CD14-positive monocyte (primary cell): ENCODE measurements around the gene CCDC40. TPM values are rescaled to one million over a fixed set of nuclear protein-coding genes. Genes with fewer than 3 reads are reported as not detected.
"Not testable (repeated sequence)": the region's sequence is repeated elsewhere in the genome, so short reads cannot be mapped to it uniquely, and the experiment has no call there.

Experiments
- DNase-seq, 3 donors: peaks; one replicate each; pipeline ENCODE4 v3.0.0-alpha.2; 2011 to 2022
- H2AFZ ChIP-seq: 2 replicates; pipeline ENCODE4 v1.6.0; 2012; ENCODE audit warnings: mild to moderate bottlenecking, low read depth, low read length, inconsistent platforms; ENCODE audit not compliant: insufficient read depth, poor library complexity, severe bottlenecking
- H3K27ac ChIP-seq, 2 donors: 1 replicate in 1 of 2; 2 replicates in 1 of 2; pipeline ENCODE4 v1.5.1; 2012 to 2013; ENCODE audit warnings: low read length in 2 of 2, control low read depth in 1 of 2, inconsistent platforms in 1 of 2, low read depth in 1 of 2, mild to moderate bottlenecking in 1 of 2
- H3K27me3 ChIP-seq, 2 donors: one replicate each; pipeline versions ENCODE4 v1.6.0 to v1.6.1; 2011 to 2013; ENCODE audit warnings: low read length in 2 of 2; ENCODE audit not compliant: control insufficient read depth in 2 of 2, insufficient read depth in 2 of 2
- H3K36me3 ChIP-seq, 2 donors: replicated peaks in 1 of 2; 1 replicate in 1 of 2; 2 replicates in 1 of 2; pipeline versions ENCODE4 v1.5.1 to v1.6.1; 2012 to 2013; ENCODE audit warnings: low read length in 2 of 2, control low read depth in 1 of 2, inconsistent platforms in 1 of 2, mild to moderate bottlenecking in 1 of 2; ENCODE audit not compliant: insufficient read depth in 2 of 2, control insufficient read depth in 1 of 2
- H3K4me1 ChIP-seq, 2 donors: 1 replicate in 1 of 2; 2 replicates in 1 of 2; pipeline versions ENCODE4 v1.5.1 to v1.6.1; 2012 to 2013; ENCODE audit warnings: low read length in 2 of 2, control low read depth in 1 of 2, inconsistent platforms in 1 of 2, mild to moderate bottlenecking in 1 of 2, moderate library complexity in 1 of 2; ENCODE audit not compliant: insufficient read depth in 2 of 2, control insufficient read depth in 1 of 2
- H3K4me2 ChIP-seq: replicated peaks from 2 replicates; pipeline ENCODE3; 2012; ENCODE audit warnings: low read length, moderate library complexity, mild to moderate bottlenecking; ENCODE audit not compliant: poor library complexity, severe bottlenecking; ENCODE audit errors: extremely low read depth
- H3K4me3 ChIP-seq, 3 experiments: fragments of 200-600 bp in 1 of 3; sonication (generic) in 1 of 3; replicated peaks in 1 of 3; 1 replicate in 2 of 3; 2 replicates in 1 of 3; pipeline ENCODE4 v1.5.1; 2011 to 2013; ENCODE audit warnings: low read length in 3 of 3, mild to moderate bottlenecking in 3 of 3, control low read depth in 2 of 3, low read depth in 2 of 3, inconsistent platforms in 1 of 3, moderate library complexity in 1 of 3
- H3K79me2 ChIP-seq: 2 replicates; pipeline ENCODE4 v1.6.0; 2012; ENCODE audit warnings: mild to moderate bottlenecking, control low read depth, inconsistent platforms, low read length, moderate library complexity; ENCODE audit not compliant: insufficient read depth
- H3K9ac ChIP-seq: 2 replicates; pipeline ENCODE4 v1.6.0; 2017; ENCODE audit warnings: low read length, mild to moderate bottlenecking; ENCODE audit not compliant: insufficient read depth, poor library complexity, severe bottlenecking
- H3K9me3 ChIP-seq, 2 donors: replicated peaks in 1 of 2; 1 replicate in 1 of 2; 2 replicates in 1 of 2; pipeline versions ENCODE4 v1.5.1 to v1.6.1; 2012 to 2013; ENCODE audit warnings: low read length in 2 of 2, control low read depth in 1 of 2; ENCODE audit not compliant: control insufficient read depth in 1 of 2, insufficient read depth in 1 of 2
- H4K20me1 ChIP-seq: 2 replicates; pipeline ENCODE4 v1.6.0; 2012; ENCODE audit warnings: mild to moderate bottlenecking, low read length, control low read depth, moderate library complexity; ENCODE audit not compliant: insufficient read depth
- H3K27ac Mint-ChIP-seq, 7 donors: one replicate each; pipeline ENCODE4 v1.8.0; 2020; ENCODE audit warnings: mild to moderate bottlenecking in 7 of 7, mixed read lengths in 7 of 7, moderate library complexity in 6 of 7, inconsistent platforms in 2 of 7
- H3K27me3 Mint-ChIP-seq, 3 donors: one replicate each; pipeline ENCODE4 v1.8.0; 2021 to 2022; ENCODE audit warnings: low read depth in 3 of 3, mild to moderate bottlenecking in 3 of 3, mixed read lengths in 3 of 3, moderate library complexity in 3 of 3, inconsistent platforms in 1 of 3
- H3K36me3 Mint-ChIP-seq, 2 donors: one replicate each; pipeline ENCODE4 v1.8.0; 2020; ENCODE audit warnings: mixed read lengths in 2 of 2, inconsistent platforms in 1 of 2, mild to moderate bottlenecking in 1 of 2
- H3K4me1 Mint-ChIP-seq: one replicate; pipeline ENCODE4 v1.8.0; 2020; ENCODE audit warnings: mild to moderate bottlenecking, mixed read lengths
- H3K4me3 Mint-ChIP-seq, 2 donors: one replicate each; pipeline ENCODE4 v1.8.0; 2020; ENCODE audit warnings: mild to moderate bottlenecking in 2 of 2, mixed read lengths in 2 of 2, moderate library complexity in 1 of 2
- H3K9me3 Mint-ChIP-seq, 7 donors: one replicate each; pipeline ENCODE4 v1.8.0; 2020 to 2022; ENCODE audit warnings: mixed read lengths in 7 of 7, mild to moderate bottlenecking in 6 of 7, moderate library complexity in 6 of 7, inconsistent platforms in 2 of 7
- CTCF ChIP-seq: fragments of 200-600 bp; IDR thresholded peaks from one replicate; pipeline ENCODE4 v1.8.0; 2022; ENCODE audit warnings: antibody characterized with exemption, mild to moderate bottlenecking
- WGBS: methylation state at CpG from one replicate; pipeline ENCODE4 v1.1.5; 2013; ENCODE audit warnings: missing lambda C conversion rate; ENCODE audit not compliant: insufficient coverage; 5-methylcytosine and 5-hydroxymethylcytosine counted together
- intact Hi-C, 2 donors: fragments of 100-400 bp; cut with micrococcal nuclease; formaldehyde crosslinking; loops; one replicate each; pipeline versions ENCODE4 v1.15.0 to v1.15.1; 2023
- polyA plus RNA-seq, 3 donors: library from polyadenylated mRNA; depleted of rRNA in 1 of 3; unstranded in 2 of 3; stranded (reverse) in 1 of 3; fragments of 300-500 nt in 2 of 3; fragments of >200 nt in 1 of 3; fragmentation: Illumina TruSeq in 2 of 3; gene quantifications; 1 replicate in 2 of 3; 2 replicates in 1 of 3; pipeline ENCODE4 v1.2.3, GENCODE V29; 2012 to 2021

Gene CCDC40
- polyA plus RNA-seq, 3 donors = 0.21 to 0.27 TPM; not detected in 1

DNA sequence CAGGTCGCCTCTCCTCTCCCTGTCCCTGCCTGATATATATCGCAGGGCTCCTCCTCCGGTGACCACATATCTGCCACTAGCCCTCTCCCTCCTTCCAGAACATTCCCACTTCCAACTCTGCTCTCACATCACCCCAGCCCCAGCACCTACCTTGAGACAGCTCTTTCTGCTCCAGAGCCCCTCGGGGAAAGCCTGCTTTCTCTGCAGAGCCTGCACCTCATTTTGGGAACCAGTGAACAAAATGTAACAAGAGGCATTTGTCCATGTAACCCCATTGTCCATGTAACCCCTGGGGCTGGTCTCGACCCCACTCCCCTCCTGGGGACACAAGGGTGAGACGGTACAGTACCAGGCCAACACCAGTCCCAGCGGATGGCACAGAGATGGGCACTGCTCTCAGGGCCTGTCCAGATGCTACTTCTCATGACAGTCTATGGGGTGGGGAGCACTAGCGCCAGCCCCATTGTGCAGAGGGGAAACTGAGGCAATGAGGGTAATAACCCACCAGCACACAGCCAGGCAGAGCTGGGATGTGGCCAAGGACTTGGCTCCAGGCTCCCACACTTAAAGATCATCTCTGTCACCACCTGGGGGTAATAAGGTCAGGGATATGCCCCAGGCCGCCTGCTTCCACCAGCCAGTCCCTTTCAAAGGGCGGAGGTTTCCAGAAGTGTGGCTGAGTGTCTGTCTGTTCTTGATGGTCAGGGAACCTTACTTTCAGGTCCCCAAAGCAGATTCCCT is 43.6 kb upstream of the CCDC40 start:
- H3K79me2 ChIP-seq = no peaks in the 10 kb centered on the region
- H3K27ac Mint-ChIP-seq = peak overlapping the region; percentile 79 to 96 (median 93)
- peaks cover 14 to 25% (median 19%) of the 10 kb centered on the region in 3 donors for H3K27me3 Mint-ChIP-seq
- peaks cover 0 to 7% of the 10 kb centered on the region in 2 donors for H3K27me3 ChIP-seq
- H3K9ac ChIP-seq = no peak overlapping the region
- no peak for TF ChIP-seq CTCF
- H3K9me3 ChIP-seq = no peaks in the 10 kb centered on the region
- H3K36me3 Mint-ChIP-seq = peaks cover 0 to 4% of the 10 kb centered on the region in 2 donors
- H3K9me3 Mint-ChIP-seq = peaks cover 0 to 2% (median 0%) of the 10 kb centered on the region in 7 donors
- no peak for DNase-seq
- H3K36me3 ChIP-seq = no peaks in the 10 kb centered on the region
- peaks cover 47% of the 10 kb centered on the region for H3K4me1 Mint-ChIP-seq
- H2AFZ ChIP-seq = peak overlapping the region; percentile 89
- WGBS = 95% methylated on average over 8 of the region's 10 CpGs
- H3K4me3 ChIP-seq = peak overlapping the region in 1 of 3 experiments; percentile 67
- peaks cover 46 to 59% of the 10 kb centered on the region in 2 donors for H3K4me1 ChIP-seq
- H3K4me3 Mint-ChIP-seq = peak overlapping the region; percentile 59 to 83
- no peaks in the 10 kb centered on the region for H4K20me1 ChIP-seq
- intact Hi-C loops = loop anchor here in 1 of 2 donors (5.0 kb wide), 1 partner anchor 201 kb away; no protein-coding TSS in a partner anchor
- peak overlapping the region; percentile 72 to 83 for H3K27ac ChIP-seq
- H3K4me2 ChIP-seq = peak overlapping the region; percentile 79

- Mint-ChIP-seq H3K27me3 (peaks cover 13 to 24% (median 19%) of the 10 kb centered on the region in 3 donors), H3K27ac (peak overlapping the region; percentile 83 to 96 (median 93)), H3K4me3 (peak overlapping the region; percentile 59 to 83), H3K9me3 (peaks cover 0 to 2% (median 0%) of the 10 kb centered on the region in 7 donors), H3K4me1 (peaks cover 52% of the 10 kb centered on the region), H3K36me3 (peaks cover 0 to 4% of the 10 kb centered on the region in 2 donors)
- H2AFZ ChIP-seq = peak overlapping the region; percentile 73
- intact Hi-C loops = loop anchor here in 1 of 2 donors (5.0 kb wide), 1 partner anchor 201 kb away; no protein-coding TSS in a partner anchor
- TF ChIP-seq CTCF = no peak
- peak overlapping the region; percentile 69 for H3K4me2 ChIP-seq
- H3K4me1 ChIP-seq = peaks cover 54 to 66% of the 10 kb centered on the region in 2 donors
- H3K27ac ChIP-seq = peak overlapping the region; percentile 72 to 83
- peak overlapping the region in 2 of 3 experiments; percentile 16 to 67 for H3K4me3 ChIP-seq
- DNase-seq = peak; percentile 85 to 95 (median 90)
- H3K9me3 ChIP-seq = no peaks in the 10 kb centered on the region
- H4K20me1 ChIP-seq = no peaks in the 10 kb centered on the region
- H3K79me2 ChIP-seq = no peaks in the 10 kb centered on the region
- peak overlapping the region; percentile 47 for H3K9ac ChIP-seq
- H3K27me3 ChIP-seq = peaks cover 0 to 7% of the 10 kb centered on the region in 2 donors
- no peaks in the 10 kb centered on the region for H3K36me3 ChIP-seq
- WGBS = 11% methylated on average over 20 of the region's 22 CpGs
These were observed 42.8 kb upstream of the CCDC40 start for GRCh38 chr17:79993390-79994227.

- Histone ChIP-seq H3K9ac (peak overlapping the region; percentile 47), H3K4me3 (peak overlapping the region in 1 of 3 experiments; percentile 67), H3K27ac (peak overlapping the region; percentile 72 to 83), H3K4me2 (peak overlapping the region; percentile 69), H3K4me1 (peaks cover 54 to 68% of the 10 kb centered on the region in 2 donors), H2AFZ (peak overlapping the region; percentile 73)
- not testable (repeated sequence) for H3K9me3 Mint-ChIP-seq, H3K9me3 ChIP-seq, H3K36me3 Mint-ChIP-seq, H4K20me1 ChIP-seq, H3K36me3 ChIP-seq, H3K79me2 ChIP-seq, H3K27me3 ChIP-seq, DNase-seq
- 80% methylated on average over 1 of the region's 4 CpGs for WGBS
- peak overlapping the region; percentile 83 to 96 (median 93) for H3K27ac Mint-ChIP-seq
- H3K4me3 Mint-ChIP-seq = peak overlapping the region in 1 of 2 donors; percentile 80
- peaks cover 53% of the 10 kb centered on the region for H3K4me1 Mint-ChIP-seq
- intact Hi-C loops = loop anchor here in 1 of 2 donors (5.0 kb wide), 1 partner anchor 202 kb away; no protein-coding TSS in a partner anchor
- H3K27me3 Mint-ChIP-seq = peaks cover 13 to 21% (median 17%) of the 10 kb centered on the region in 3 donors
These were observed 42.2 kb upstream of the CCDC40 start for GRCh38 chr17:79994228-79994569.
